H1 (cell line): ENCODE results near the gene PLSCR3. TPM values are rescaled to one million over a fixed set of nuclear protein-coding genes. Genes with fewer than 3 reads are reported as not detected.
A peak's percentile ranks its signal among the peaks of the same experiment; 100 is the strongest.

Experiments
- CTCF ChIA-PET: fragments of 300-600 bp; sonication (Branson Sonifier 250); formaldehyde crosslinking; loops from one replicate; lab custom pipeline; 2021; ENCODE audit not compliant: partially characterized antibody; lab: Charles Lee
- POLR2A ChIA-PET: fragments of 300-600 bp; sonication (Branson Sonifier 250); formaldehyde crosslinking; loops from one replicate; lab custom pipeline; 2021; ENCODE audit warnings: inconsistent platforms; ENCODE audit not compliant: partially characterized antibody; lab: Charles Lee
- DNase-seq, 2 experiments: peaks; one replicate each; pipeline versions ENCODE4 v3.0.0 to v3.0.0-alpha.2; 2010 to 2022; ENCODE audit warnings: low spot score in 2 of 2, low read depth in 1 of 2, mixed read lengths in 1 of 2
- FAIRE-seq: peaks from 2 replicates; lab custom pipeline; 2011; peaks lifted over from hg19 to GRCh38; lab: Jason Lieb, UNC
- H2AFZ ChIP-seq: 2 replicates; pipeline ENCODE4 v1.8.1; 2012; ENCODE audit warnings: low read length, inconsistent platforms
- H2AK5ac ChIP-seq: 2 replicates; pipeline ENCODE4 v1.6.1; 2013; ENCODE audit warnings: low read depth, low read length
- H2BK120ac ChIP-seq: replicated peaks from 2 replicates; pipeline ENCODE3; 2013; ENCODE audit warnings: low read depth, low read length, inconsistent platforms
- H2BK12ac ChIP-seq: 2 replicates; pipeline ENCODE4 v1.6.1; 2013; ENCODE audit warnings: low read depth, low read length
- H2BK15ac ChIP-seq: 2 replicates; pipeline ENCODE4 v1.6.1; 2013; ENCODE audit warnings: low read length
- H2BK20ac ChIP-seq: 2 replicates; pipeline ENCODE4 v1.6.1; 2013; ENCODE audit warnings: low read length
- H2BK5ac ChIP-seq: 2 replicates; pipeline ENCODE4 v1.6.1; 2013; ENCODE audit warnings: low read depth, low read length
- H3K14ac ChIP-seq: 2 replicates; pipeline ENCODE4 v1.6.1; 2013; ENCODE audit warnings: inconsistent platforms; ENCODE audit not compliant: insufficient read length
- H3K18ac ChIP-seq: 2 replicates; pipeline ENCODE4 v1.6.1; 2013; ENCODE audit warnings: low read length; ENCODE audit errors: extremely low read depth
- H3K23ac ChIP-seq: 2 replicates; pipeline ENCODE4 v1.6.1; 2013; ENCODE audit warnings: inconsistent platforms; ENCODE audit not compliant: insufficient read length
- H3K23me2 ChIP-seq: 2 replicates; pipeline ENCODE4 v1.6.1; 2013; ENCODE audit warnings: low read depth, low read length
- H3K27ac ChIP-seq: 2 replicates; pipeline ENCODE4 v1.6.1; 2011; ENCODE audit warnings: low read depth, low read length, inconsistent platforms
- H3K27me3 ChIP-seq, 4 experiments: replicated peaks in 1 of 4; 1 replicate in 1 of 4; 2 replicates in 3 of 4; pipeline versions ENCODE4 v1.6.1 to v1.8.1; 2011 to 2013; ENCODE audit warnings: low read length in 3 of 4, mild to moderate bottlenecking in 3 of 4, inconsistent platforms in 2 of 4, mixed read lengths in 2 of 4, moderate library complexity in 1 of 4; ENCODE audit not compliant: control insufficient read depth in 3 of 4, insufficient read depth in 3 of 4; ENCODE audit errors: extremely low read depth in 1 of 4
- H3K36me3 ChIP-seq, 4 experiments: 2 replicates each; pipeline versions ENCODE4 v1.6.1 to v1.8.1; 2011 to 2013; ENCODE audit warnings: mild to moderate bottlenecking in 4 of 4, low read length in 3 of 4, moderate library complexity in 2 of 4, control low read depth in 1 of 4, inconsistent platforms in 1 of 4; ENCODE audit not compliant: insufficient read depth in 4 of 4, control insufficient read depth in 2 of 4
- H3K4ac ChIP-seq: replicated peaks from 2 replicates; pipeline ENCODE3; 2013; ENCODE audit warnings: low read length, low read depth, mixed read lengths, inconsistent platforms; ENCODE audit not compliant: insufficient read length
- H3K4me1 ChIP-seq, 4 experiments: replicated peaks in 1 of 4; 1 replicate in 1 of 4; 2 replicates in 3 of 4; pipeline versions ENCODE4 v1.6.1 to v1.8.1; 2011 to 2013; ENCODE audit warnings: low read length in 3 of 4, inconsistent platforms in 2 of 4, mixed read lengths in 1 of 4; ENCODE audit not compliant: insufficient read depth in 4 of 4, control insufficient read depth in 3 of 4
- H3K4me2 ChIP-seq, 2 experiments: 2 replicates each; pipeline versions ENCODE4 v1.6.1 to v1.8.1; 2011 to 2013; ENCODE audit warnings: low read depth in 2 of 2, low read length in 2 of 2, control low read depth in 1 of 2, inconsistent platforms in 1 of 2, mild to moderate bottlenecking in 1 of 2; ENCODE audit not compliant: insufficient read depth in 1 of 2
- H3K4me3 ChIP-seq, 4 experiments: fragments of 200-600, 300-600 bp in 1 of 4; sonication (generic), shearing (Covaris generic), sonication (Bioruptor Twin) in 1 of 4; 2 replicates each; pipeline versions ENCODE4 v1.5.1 to v1.8.1; 2011 to 2016; ENCODE audit warnings: low read length in 4 of 4, low read depth in 3 of 4, control low read depth in 2 of 4, inconsistent platforms in 2 of 4, mild to moderate bottlenecking in 2 of 4, mixed read lengths in 1 of 4, moderate library complexity in 1 of 4; ENCODE audit not compliant: insufficient read depth in 2 of 4; ENCODE audit errors: extremely low read depth in 1 of 4
- H3K56ac ChIP-seq: replicated peaks from 2 replicates; pipeline ENCODE3; 2013; ENCODE audit warnings: low read depth, mild to moderate bottlenecking, mixed read lengths, low read length, inconsistent platforms; ENCODE audit not compliant: insufficient read length
- H3K79me1 ChIP-seq: 2 replicates; pipeline ENCODE4 v1.6.1; 2013; ENCODE audit warnings: low read depth, low read length, control low read depth
- H3K79me2 ChIP-seq, 2 experiments: 2 replicates each; pipeline versions ENCODE4 v1.6.1 to v1.8.1; 2012 to 2013; ENCODE audit warnings: low read length in 2 of 2, mild to moderate bottlenecking in 2 of 2, inconsistent platforms in 1 of 2; ENCODE audit not compliant: insufficient read depth in 2 of 2, control insufficient read depth in 1 of 2
- H3K9ac ChIP-seq, 4 experiments: replicated peaks in 1 of 4; 1 replicate in 1 of 4; 2 replicates in 3 of 4; pipeline versions ENCODE4 v1.6.1 to v1.8.1; 2011 to 2013; ENCODE audit warnings: low read depth in 3 of 4, low read length in 3 of 4, control low read depth in 2 of 4, mild to moderate bottlenecking in 2 of 4, moderate library complexity in 2 of 4, inconsistent platforms in 1 of 4; ENCODE audit errors: extremely low read depth in 1 of 4
- H3K9me3 ChIP-seq, 2 experiments: 2 replicates each; pipeline versions ENCODE4 v1.6.1 to v1.8.1; 2012 to 2013; ENCODE audit warnings: mild to moderate bottlenecking in 2 of 2, moderate library complexity in 2 of 2, control low read depth in 1 of 2, inconsistent platforms in 1 of 2, low read depth in 1 of 2, low read length in 1 of 2, mixed read lengths in 1 of 2; ENCODE audit not compliant: insufficient read depth in 2 of 2
- H4K20me1 ChIP-seq, 2 experiments: replicated peaks in 1 of 2; 2 replicates each; pipeline versions ENCODE3 to v1.8.1; 2011 to 2013; ENCODE audit warnings: inconsistent platforms in 2 of 2, low read length in 2 of 2, mild to moderate bottlenecking in 1 of 2; ENCODE audit not compliant: insufficient read depth in 2 of 2, control insufficient read depth in 1 of 2
- H4K5ac ChIP-seq: 2 replicates; pipeline ENCODE4 v1.6.1; 2013; ENCODE audit warnings: low read length, low read depth, mixed read lengths, inconsistent platforms; ENCODE audit not compliant: insufficient read length
- H4K8ac ChIP-seq: 2 replicates; pipeline ENCODE4 v1.8.0; 2013; ENCODE audit warnings: mild to moderate bottlenecking, moderate library complexity, low read length, inconsistent platforms; ENCODE audit not compliant: insufficient read depth; ENCODE audit errors: extremely low read depth
- H4K91ac ChIP-seq: replicated peaks from 2 replicates; pipeline ENCODE3; 2013; ENCODE audit warnings: low read length, mixed read lengths, inconsistent platforms; ENCODE audit not compliant: insufficient read length
- ASH2L ChIP-seq: fragments of 200-600, 300-600 bp; sonication (generic); IDR thresholded peaks from one replicate; pipeline ENCODE4 v1.7.1; 2017; ENCODE audit warnings: low read length
- EGR1 ChIP-seq: IDR thresholded peaks from 2 replicates; pipeline ENCODE4 v1.6.1; 2011; ENCODE audit warnings: low read depth, low read length, borderline replicate concordance
- EZH2 ChIP-seq: fragments of 200-600 bp; sonication (generic); IDR thresholded peaks from 2 replicates; pipeline ENCODE4 v1.7.1; 2012; ENCODE audit warnings: low read depth, mild to moderate bottlenecking, moderate library complexity, low read length, inconsistent platforms; ENCODE audit not compliant: severe bottlenecking
- KDM4A ChIP-seq: IDR thresholded peaks from one replicate; pipeline ENCODE4 v1.7.1; 2012; ENCODE audit warnings: low read depth, mild to moderate bottlenecking, moderate library complexity, low read length, inconsistent platforms; ENCODE audit not compliant: severe bottlenecking
- NANOG ChIP-seq: IDR thresholded peaks from 2 replicates; pipeline ENCODE4 v1.6.1; 2011; ENCODE audit warnings: low read length, low read depth, mild to moderate bottlenecking, inconsistent platforms; ENCODE audit not compliant: insufficient read depth, poor library complexity, severe bottlenecking
- PHF8 ChIP-seq: fragments of 200-600 bp; sonication (generic); conservative IDR thresholded peaks from 2 replicates; pipeline ENCODE4 v1.7.1; 2012; ENCODE audit warnings: low read depth, mild to moderate bottlenecking, inconsistent platforms, low read length, moderate library complexity
- POLR2A ChIP-seq, 2 experiments: IDR thresholded peaks; 1 replicate in 1 of 2; 2 replicates in 1 of 2; pipeline ENCODE4 v1.6.1; 2011; ENCODE audit warnings: low read depth in 2 of 2, low read length in 2 of 2, mild to moderate bottlenecking in 2 of 2; ENCODE audit errors: control extremely low read depth in 1 of 2
- POLR2AphosphoS5 ChIP-seq: IDR thresholded peaks from 2 replicates; pipeline ENCODE4 v1.6.1; 2011; ENCODE audit warnings: low read depth, low read length
- WGBS, 2 experiments: shearing (Covaris generic) in 1 of 2; methylation state at CpG; one replicate each; pipeline versions ENCODE4 v1.1.6 to v1.1.7; 2013 to 2015; ENCODE audit warnings: low lambda C conversion rate in 2 of 2, mixed read lengths in 2 of 2, inconsistent platforms in 1 of 2, low coverage in 1 of 2, missing lambda C conversion rate in 1 of 2; ENCODE audit not compliant: insufficient replicate concordance in 2 of 2, insufficient coverage in 1 of 2, insufficient read length in 1 of 2; ENCODE audit errors: extremely low coverage in 1 of 2, missing lambda C conversion rate in 1 of 2; 5-methylcytosine and 5-hydroxymethylcytosine counted together
- polyA plus RNA-seq, 7 experiments: library from polyadenylated mRNA; depleted of rRNA in 3 of 7; stranded (reverse) in 5 of 7; unstranded in 2 of 7; fragments of >200 nt in 5 of 7; fragments of 200-250 nt in 2 of 7; gene quantifications; 1 replicate in 5 of 7; 2 replicates in 1 of 7; 4 replicates in 1 of 7; pipeline versions ENCODE4 v1.2.1 to v1.2.3, GENCODE V29; 2011 to 2013; ENCODE audit warnings: missing spikeins in 2 of 7, mixed read lengths in 2 of 7
- total RNA-seq: library from RNA; stranded (reverse); fragmentation: NEBNext Ultra II Directional; extraction: Animal tissue kit (Norgen Biotek cat#: 25700); gene quantifications from 2 replicates; pipeline ENCODE4 v1.2.1, GENCODE V29; 2021
- TF ChIP-seq, protein P1 (sequence below): IDR thresholded peaks from 2 replicates; pipeline ENCODE4 v1.6.1; 2012; ENCODE audit warnings: low read length, inconsistent platforms

PLSCR3 gene
- total and polyA plus RNA-seq, 2 of the 8 experiments (the other 6 are each of a cell fraction or from before 2014, with no cell fraction given), result 36.1 to 38.7 TPM

- H3K4me3 ChIP-seq, result peak overlapping the region; percentile 36 to 60 (median 46)
- 20% methylated on average over 56 of the region's 65 CpGs; no CpG with 5 or more reads in 1 of the 2 experiments for WGBS, 2 experiments
- no peak overlapping the region for H2AK5ac ChIP-seq
- FAIRE-seq, result no peak
- no peak overlapping the region for H2AFZ ChIP-seq
- no peak overlapping the region for H2BK12ac ChIP-seq
- H4K91ac ChIP-seq, result peak overlapping the region; percentile 22
- peaks cover 3% of the 10 kb centered on the region; the same call in 1 of the 2 replicates for H3K79me1 ChIP-seq
- no peak overlapping the region for H2BK20ac ChIP-seq
- H3K9ac ChIP-seq, result peak overlapping the region in 3 of 4 experiments; percentile 7 to 46 (median 29); a peak in 2 of 7 replicates
- no peak overlapping the region for H4K5ac ChIP-seq
- H3K27me3 ChIP-seq, result peaks cover 0 to 39% (median 29%) of the 10 kb centered on the region in 4 experiments; a peak in 6 of 7 replicates
- H3K23me2 ChIP-seq, result peaks cover 12% of the 10 kb centered on the region; the same call in 1 of the 2 replicates
- H3K4ac ChIP-seq, result peak overlapping the region; percentile 27
- H4K8ac ChIP-seq, result peak overlapping the region; percentile 45
- H2BK5ac ChIP-seq, result no peak overlapping the region; the same call in 1 of the 2 replicates
- peaks cover 0 to 7% of the 10 kb centered on the region in 2 experiments; a peak in 1 of 4 replicates for H3K9me3 ChIP-seq
- peak overlapping the region; percentile 90 for H3K18ac ChIP-seq
- DNase-seq, result peak in 1 of 2 experiments; percentile 92
- H2BK120ac ChIP-seq, result no peak overlapping the region
- no peak overlapping the region for H3K23ac ChIP-seq
- peaks cover 0 to 17% (median 10%) of the 10 kb centered on the region in 4 experiments; a peak in 6 of 7 replicates for H3K4me1 ChIP-seq
- H3K36me3 ChIP-seq, result peaks cover 0 to 6% (median under 1%) of the 10 kb centered on the region in 4 experiments; a peak in 4 of 8 replicates
- peak overlapping the region; percentile 78 for H3K4me2 ChIP-seq
- CTCF ChIA-PET, result interaction anchor here (0.7 to 4.0 kb wide), 10 partner anchors 9 to 176 kb away, joined by 3 to 21 read pairs (median 6); partner anchors contain the start of genes PLSCR3 and TMEM95
- H3K56ac ChIP-seq, result no peak overlapping the region
- H3K14ac ChIP-seq, result no peak overlapping the region
- H2BK15ac ChIP-seq, result peak overlapping the region; percentile 96; the same call in 1 of the 2 replicates
- peaks cover 2 to 10% of the 10 kb centered on the region in 2 experiments for H4K20me1 ChIP-seq
- H3K27ac ChIP-seq, result no peak overlapping the region
- H3K79me2 ChIP-seq, result no peaks in the 10 kb centered on the region
- POLR2A ChIA-PET, result interaction anchor here (0.6 to 3.7 kb wide), 16 partner anchors 10 to 229 kb away, joined by 3 to 16 read pairs (median 4); partner anchors contain the start of genes PLSCR3, TMEM95 and ZBTB4
- peak in 1 of 2 experiments; percentile 28; a peak in 1 of 3 replicates for TF ChIP-seq POLR2A (IDR thresholded peaks at IDR 0.05; ENCODE audit: control extremely low read depth in 1 of 2, low read depth in 2 of 2, low read length in 2 of 2)
- peak; percentile 40 for TF ChIP-seq ASH2L
- TF ChIP-seq, protein P1, sequence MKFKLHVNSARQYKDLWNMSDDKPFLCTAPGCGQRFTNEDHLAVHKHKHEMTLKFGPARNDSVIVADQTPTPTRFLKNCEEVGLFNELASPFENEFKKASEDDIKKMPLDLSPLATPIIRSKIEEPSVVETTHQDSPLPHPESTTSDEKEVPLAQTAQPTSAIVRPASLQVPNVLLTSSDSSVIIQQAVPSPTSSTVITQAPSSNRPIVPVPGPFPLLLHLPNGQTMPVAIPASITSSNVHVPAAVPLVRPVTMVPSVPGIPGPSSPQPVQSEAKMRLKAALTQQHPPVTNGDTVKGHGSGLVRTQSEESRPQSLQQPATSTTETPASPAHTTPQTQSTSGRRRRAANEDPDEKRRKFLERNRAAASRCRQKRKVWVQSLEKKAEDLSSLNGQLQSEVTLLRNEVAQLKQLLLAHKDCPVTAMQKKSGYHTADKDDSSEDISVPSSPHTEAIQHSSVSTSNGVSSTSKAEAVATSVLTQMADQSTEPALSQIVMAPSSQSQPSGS, result no peak
- TF ChIP-seq POLR2AphosphoS5, result peak; percentile 37
- TF ChIP-seq KDM4A, result peak; percentile 65
- TF ChIP-seq NANOG, result no peak
- TF ChIP-seq EZH2, result no peak
- 0 out of 2 replicates have a peak, but pooled peaks have one; percentile 30 for TF ChIP-seq PHF8
- TF ChIP-seq EGR1, result peak; percentile 16; the same call in 1 of the 2 replicates
Measured at GRCh38 chr17:7383742-7384488, 10.4 kb downstream of the PLSCR3 start.
